AG04449 (cell line): ENCODE data around the gene GPR155.

Experiments used
- CTCF ChIA-PET: fragments of 350-600 bp; formaldehyde crosslinking; extraction: SDS; loops from one replicate; lab custom pipeline; 2021; ENCODE audit warnings: antibody characterized with exemption; lab: Yijun Ruan, JAX
- POLR2A ChIA-PET: fragments of 400-600, 350-600 bp; formaldehyde crosslinking; extraction: SDS; loops from one replicate; lab custom pipeline; 2020; ENCODE audit warnings: antibody characterized with exemption, inconsistent platforms; lab: Yijun Ruan, JAX
- DNase-seq: peaks from one replicate; pipeline ENCODE4 v3.0.0-alpha.2; 2010; ENCODE audit warnings: low read depth, low spot score
- H3K4me3 ChIP-seq: 2 replicates; pipeline ENCODE4 v1.5.1; 2011; ENCODE audit warnings: low read depth, mild to moderate bottlenecking, control low read depth, low read length
- CTCF ChIP-seq: IDR thresholded peaks from one replicate; pipeline ENCODE4 v1.5.1; 2011; ENCODE audit warnings: mild to moderate bottlenecking, moderate library complexity, low read length, control low read depth, inconsistent platforms; ENCODE audit not compliant: insufficient read depth; ENCODE audit errors: missing control alignments

Gene GPR155, protein sequence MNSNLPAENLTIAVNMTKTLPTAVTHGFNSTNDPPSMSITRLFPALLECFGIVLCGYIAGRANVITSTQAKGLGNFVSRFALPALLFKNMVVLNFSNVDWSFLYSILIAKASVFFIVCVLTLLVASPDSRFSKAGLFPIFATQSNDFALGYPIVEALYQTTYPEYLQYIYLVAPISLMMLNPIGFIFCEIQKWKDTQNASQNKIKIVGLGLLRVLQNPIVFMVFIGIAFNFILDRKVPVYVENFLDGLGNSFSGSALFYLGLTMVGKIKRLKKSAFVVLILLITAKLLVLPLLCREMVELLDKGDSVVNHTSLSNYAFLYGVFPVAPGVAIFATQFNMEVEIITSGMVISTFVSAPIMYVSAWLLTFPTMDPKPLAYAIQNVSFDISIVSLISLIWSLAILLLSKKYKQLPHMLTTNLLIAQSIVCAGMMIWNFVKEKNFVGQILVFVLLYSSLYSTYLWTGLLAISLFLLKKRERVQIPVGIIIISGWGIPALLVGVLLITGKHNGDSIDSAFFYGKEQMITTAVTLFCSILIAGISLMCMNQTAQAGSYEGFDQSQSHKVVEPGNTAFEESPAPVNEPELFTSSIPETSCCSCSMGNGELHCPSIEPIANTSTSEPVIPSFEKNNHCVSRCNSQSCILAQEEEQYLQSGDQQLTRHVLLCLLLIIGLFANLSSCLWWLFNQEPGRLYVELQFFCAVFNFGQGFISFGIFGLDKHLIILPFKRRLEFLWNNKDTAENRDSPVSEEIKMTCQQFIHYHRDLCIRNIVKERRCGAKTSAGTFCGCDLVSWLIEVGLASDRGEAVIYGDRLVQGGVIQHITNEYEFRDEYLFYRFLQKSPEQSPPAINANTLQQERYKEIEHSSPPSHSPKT

GRCh38 chr2:174486563-174487107, at the start of gene GPR155:
GPR155 (minus strand) TSS chr2:174487029; CDS start chr2:174481956, 5,073 bp downstream.
- DNase-seq: no peak
- CTCF ChIA-PET: interaction anchor here (1.0 to 5.7 kb wide), 4 partner anchors 13 to 61 kb away, joined by 5 to 58 read pairs (median 8); no protein-coding TSS in a partner anchor
- peak within 1 kb of the TSS; percentile 95 for H3K4me3 ChIP-seq
- TF ChIP-seq CTCF: peak; percentile 37
- POLR2A ChIA-PET: interaction anchor here (0.9 kb wide), 1 partner anchor 31 kb away, joined by 3 read pairs; no protein-coding TSS in a partner anchor

DNA sequence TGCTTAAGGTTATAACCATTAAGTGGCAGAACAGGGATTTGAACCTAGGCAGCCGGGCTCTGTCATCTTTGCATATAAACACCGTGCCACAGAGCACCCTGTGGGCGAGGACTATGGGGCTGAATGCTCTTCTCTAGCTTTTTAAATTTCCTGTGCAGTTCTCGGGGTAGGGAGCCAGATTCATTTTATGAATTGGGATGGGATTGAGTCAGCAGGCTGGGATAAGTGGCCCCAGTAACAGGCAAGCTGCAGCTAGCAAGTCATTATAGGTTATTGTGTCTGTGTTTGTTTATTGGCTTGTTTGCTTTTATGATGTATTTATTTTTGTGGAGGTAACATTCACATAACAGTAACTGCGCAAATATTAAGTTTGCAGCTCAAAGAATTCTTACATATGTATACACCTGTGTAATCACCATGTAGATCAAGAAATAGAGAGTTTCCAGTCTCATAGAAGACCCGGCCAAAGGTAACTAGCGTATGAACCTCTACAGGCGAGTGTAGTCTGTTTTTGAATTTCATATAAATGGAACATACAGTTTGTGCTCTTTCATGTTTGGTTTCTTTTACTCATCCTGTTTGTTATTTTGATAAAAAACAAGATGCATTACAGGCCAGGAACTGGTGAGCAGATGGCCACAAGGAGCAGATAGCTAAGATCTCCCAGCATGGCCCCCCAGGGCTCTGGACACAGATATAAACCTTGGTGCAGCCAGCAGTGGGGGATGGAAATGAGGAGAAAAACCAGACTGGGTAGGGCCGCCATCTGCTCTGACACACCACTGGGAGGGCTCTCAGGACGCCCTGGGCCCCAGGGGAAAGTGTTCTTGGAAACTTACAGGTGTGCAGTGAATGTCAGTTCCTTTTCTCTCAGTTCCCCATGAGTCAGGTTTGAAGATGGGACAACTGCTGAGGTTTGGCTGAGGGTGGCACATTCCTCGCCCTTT, 49.2 kb upstream of the GPR155 start:
- POLR2A ChIA-PET: no interaction called here
- no peak overlapping the region for H3K4me3 ChIP-seq
- CTCF ChIA-PET: interaction anchor here (1.2 to 3.2 kb wide), 4 partner anchors 11 to 15 kb away, joined by 3 to 19 read pairs (median 4); no protein-coding TSS in a partner anchor
- TF ChIP-seq CTCF: no peak
- DNase-seq: no peak

GRCh38 chr2:174535083-174535482, 48.3 kb upstream of the GPR155 start:
- no peak overlapping the region for H3K4me3 ChIP-seq
- DNase-seq: no peak
- CTCF ChIA-PET: interaction anchor here (1.2 to 3.2 kb wide), 4 partner anchors 12 to 74 kb away, joined by 3 to 19 read pairs (median 4); no protein-coding TSS in a partner anchor
- no peak for TF ChIP-seq CTCF
- POLR2A ChIA-PET: no interaction called here

- DNase-seq: no peak
- TF ChIP-seq CTCF: no peak
- CTCF ChIA-PET: no interaction called here
- POLR2A ChIA-PET: no interaction called here
- no peak overlapping the region for H3K4me3 ChIP-seq
Measured at GRCh38 chr2:174529916-174530315, 43.1 kb upstream of the GPR155 start.

DNA sequence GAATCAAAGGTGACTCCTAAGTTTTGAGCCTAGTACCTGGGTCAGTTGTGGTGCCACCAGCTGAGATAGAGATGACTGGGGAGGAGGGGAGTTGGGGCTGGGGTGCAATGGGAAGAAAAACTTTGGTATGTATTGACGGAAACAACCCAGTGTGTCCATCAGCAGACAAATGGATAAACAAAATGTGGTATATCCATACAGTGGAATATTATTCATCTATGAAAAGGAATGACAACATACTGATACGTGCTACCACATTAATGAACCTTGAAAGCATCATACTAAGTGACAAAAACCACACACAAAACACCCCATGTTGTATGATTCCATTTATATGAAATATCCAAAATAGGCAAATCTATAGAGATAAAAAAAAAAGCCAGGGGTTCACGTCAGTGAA, 41.1 kb upstream of the GPR155 start:
- no peak for TF ChIP-seq CTCF
- ChIA-PET POLR2A (no interaction called here), CTCF (no interaction called here)
- DNase-seq: no peak
- no peak overlapping the region for H3K4me3 ChIP-seq
